Mesenchymal stem cell (in vitro differentiated cells and primary cell): ENCODE data around the gene TMC2.

ENCODE experiments used
- DNase-seq: peaks from one replicate; pipeline ENCODE4 v3.0.0-alpha.2; 2013
- H2AFZ ChIP-seq: one replicate; pipeline ENCODE4 v1.6.1; 2013; ENCODE audit warnings: low read depth, mild to moderate bottlenecking, control low read depth, inconsistent platforms, low read length, moderate library complexity
- H2AK5ac ChIP-seq: 2 replicates; pipeline ENCODE4 v1.6.1; 2013; ENCODE audit warnings: low read length, moderate library complexity, mild to moderate bottlenecking, inconsistent platforms; ENCODE audit not compliant: severe bottlenecking
- H2BK120ac ChIP-seq: one replicate; pipeline ENCODE4 v1.6.1; 2013; ENCODE audit warnings: low read depth, mild to moderate bottlenecking, inconsistent platforms, low read length, moderate library complexity
- H2BK12ac ChIP-seq, 2 experiments: one replicate each; pipeline ENCODE4 v1.6.1; 2013; ENCODE audit warnings: inconsistent platforms in 2 of 2, low read length in 2 of 2, mild to moderate bottlenecking in 2 of 2, moderate library complexity in 2 of 2, control low read depth in 1 of 2
- H2BK15ac ChIP-seq: one replicate; pipeline ENCODE4 v1.6.1; 2013; ENCODE audit warnings: mild to moderate bottlenecking, low read depth, inconsistent platforms; ENCODE audit not compliant: poor library complexity, severe bottlenecking
- H2BK5ac ChIP-seq: 2 replicates; pipeline ENCODE4 v1.6.1; 2013; ENCODE audit warnings: low read depth, mild to moderate bottlenecking, low read length, control low read depth, inconsistent platforms; ENCODE audit not compliant: poor library complexity, severe bottlenecking
- H3K14ac ChIP-seq, 2 experiments: one replicate each; pipeline ENCODE4 v1.6.1; 2013; ENCODE audit warnings: inconsistent platforms in 2 of 2, low read length in 2 of 2, control low read depth in 1 of 2, mild to moderate bottlenecking in 1 of 2, moderate library complexity in 1 of 2
- H3K18ac ChIP-seq, 2 experiments: one replicate each; pipeline ENCODE4 v1.6.1; 2013; ENCODE audit warnings: inconsistent platforms in 2 of 2, low read length in 2 of 2, control low read depth in 1 of 2, low read depth in 1 of 2, mild to moderate bottlenecking in 1 of 2
- H3K23ac ChIP-seq, 2 experiments: one replicate each; pipeline ENCODE4 v1.6.1; 2013; ENCODE audit warnings: inconsistent platforms in 2 of 2, low read length in 2 of 2, mild to moderate bottlenecking in 2 of 2, moderate library complexity in 2 of 2, control low read depth in 1 of 2
- H3K27ac ChIP-seq: 2 replicates; pipeline ENCODE4 v1.5.1; 2013; ENCODE audit warnings: mild to moderate bottlenecking, moderate library complexity, low read length, control low read depth, inconsistent platforms; ENCODE audit not compliant: poor library complexity, severe bottlenecking
- H3K27me3 ChIP-seq, 2 experiments: 2 replicates each; pipeline versions ENCODE4 v1.6.1 to v1.7.0; 2013; ENCODE audit warnings: low read length in 2 of 2, mild to moderate bottlenecking in 2 of 2, moderate library complexity in 2 of 2, control low read depth in 1 of 2, inconsistent platforms in 1 of 2; ENCODE audit not compliant: control insufficient read depth in 1 of 2, insufficient read depth in 1 of 2
- H3K36me3 ChIP-seq, 2 experiments: 2 replicates each; pipeline versions ENCODE4 v1.6.1 to v1.7.0; 2013; ENCODE audit warnings: low read length in 2 of 2, control low read depth in 1 of 2, inconsistent platforms in 1 of 2, low read depth in 1 of 2, mild to moderate bottlenecking in 1 of 2; ENCODE audit not compliant: insufficient read depth in 2 of 2, control insufficient read depth in 1 of 2
- H3K4ac ChIP-seq, 2 experiments: one replicate each; pipeline ENCODE4 v1.6.1; 2013; ENCODE audit warnings: inconsistent platforms in 2 of 2, low read length in 2 of 2, mild to moderate bottlenecking in 2 of 2, moderate library complexity in 2 of 2, control low read depth in 1 of 2, low read depth in 1 of 2
- H3K4me1 ChIP-seq: 2 replicates; pipeline ENCODE4 v1.6.1; 2013; ENCODE audit warnings: low read depth, low read length, control low read depth; ENCODE audit not compliant: control insufficient read depth, insufficient read depth
- H3K4me2 ChIP-seq: 2 replicates; pipeline ENCODE4 v1.6.1; 2013; ENCODE audit warnings: low read length, mild to moderate bottlenecking, inconsistent platforms; ENCODE audit not compliant: poor library complexity, severe bottlenecking
- H3K4me3 ChIP-seq, 2 experiments: 2 replicates each; pipeline versions ENCODE4 v1.5.1 to v1.7.0; 2013; ENCODE audit warnings: low read length in 2 of 2, mild to moderate bottlenecking in 2 of 2, control low read depth in 1 of 2, low read depth in 1 of 2; ENCODE audit not compliant: insufficient read depth in 1 of 2
- H3K79me1 ChIP-seq: replicated peaks from 2 replicates; pipeline ENCODE4 v1.6.1; 2013; ENCODE audit warnings: mild to moderate bottlenecking, control low read depth, low read length, inconsistent platforms; ENCODE audit not compliant: poor library complexity, severe bottlenecking
- H3K9ac ChIP-seq: 2 replicates; pipeline ENCODE4 v1.7.0; 2013; ENCODE audit warnings: mild to moderate bottlenecking, low read length, moderate library complexity
- H3K9me3 ChIP-seq: 2 replicates; pipeline ENCODE4 v1.7.0; 2013; ENCODE audit warnings: mild to moderate bottlenecking, low read length; ENCODE audit not compliant: control insufficient read depth
- H4K8ac ChIP-seq: one replicate; pipeline ENCODE4 v1.6.1; 2013; ENCODE audit warnings: inconsistent platforms, mild to moderate bottlenecking, low read length, moderate library complexity
- H4K91ac ChIP-seq: one replicate; pipeline ENCODE4 v1.6.1; 2013; ENCODE audit warnings: mild to moderate bottlenecking, low read length, inconsistent platforms
- WGBS: methylation state at CpG from one replicate; pipeline ENCODE4 v1.1.7; 2013; ENCODE audit warnings: mixed read lengths; 5-methylcytosine and 5-hydroxymethylcytosine counted together

The TMC2 gene

GRCh38 chr20:2612073-2612472 is 75.7 kb downstream of the TMC2 start:
- Histone ChIP-seq H2AK5ac (no peak overlapping the region), H2AFZ (no peak overlapping the region), H4K91ac (no peak overlapping the region), H3K4ac (no peak overlapping the region), H2BK12ac (no peak overlapping the region), H2BK120ac (no peak overlapping the region), H3K79me1 (no peaks in the 10 kb centered on the region), H3K27me3 (peaks cover 25 to 32% of the 10 kb centered on the region in 2 experiments), H3K14ac (no peak overlapping the region), H3K4me1 (peaks cover 4% of the 10 kb centered on the region), H4K8ac (no peak overlapping the region), H3K9ac (no peak overlapping the region), H2BK5ac (no peak overlapping the region), H3K18ac (no peak overlapping the region), H3K4me2 (no peak overlapping the region), H3K36me3 (no peaks in the 10 kb centered on the region), H3K23ac (no peak overlapping the region), H3K4me3 (no peak overlapping the region), H3K27ac (no peak overlapping the region), H3K9me3 (peaks cover 35% of the 10 kb centered on the region), H2BK15ac (no peak overlapping the region)
- no peak for DNase-seq
- WGBS: 86% methylated on average over 3 of the region's 3 CpGs

- H4K8ac ChIP-seq: no peak overlapping the region
- H3K4me2 ChIP-seq: no peak overlapping the region
- no peak overlapping the region for H3K14ac ChIP-seq
- H3K23ac ChIP-seq: no peak overlapping the region
- peaks cover 2% of the 10 kb centered on the region for H3K4me1 ChIP-seq
- no peak overlapping the region for H3K4ac ChIP-seq
- peaks cover 22 to 33% of the 10 kb centered on the region in 2 experiments for H3K27me3 ChIP-seq
- H2BK12ac ChIP-seq: no peak overlapping the region
- H3K18ac ChIP-seq: no peak overlapping the region
- no peaks in the 10 kb centered on the region for H3K79me1 ChIP-seq
- no peak overlapping the region for H2BK15ac ChIP-seq
- no peak overlapping the region for H3K27ac ChIP-seq
- peaks cover 37% of the 10 kb centered on the region for H3K9me3 ChIP-seq
- no peak overlapping the region for H2BK5ac ChIP-seq
- DNase-seq: no peak
- no peak overlapping the region for H2BK120ac ChIP-seq
- H3K36me3 ChIP-seq: no peaks in the 10 kb centered on the region
- H2AFZ ChIP-seq: no peak overlapping the region
- no peak overlapping the region for H2AK5ac ChIP-seq
- 61% methylated on average over 9 of the region's 9 CpGs for WGBS
- H4K91ac ChIP-seq: no peak overlapping the region
- no peak overlapping the region for H3K4me3 ChIP-seq
- H3K9ac ChIP-seq: no peak overlapping the region
Measured at GRCh38 chr20:2616634-2617033, 80.3 kb downstream of the TMC2 start.

GRCh38 chr20:2617099-2617714 is 80.8 kb downstream of the TMC2 start:
- Histone ChIP-seq H3K4me3 (no peak overlapping the region), H3K23ac (no peak overlapping the region), H4K91ac (no peak overlapping the region), H3K36me3 (no peaks in the 10 kb centered on the region), H3K9me3 (peaks cover 37% of the 10 kb centered on the region), H3K14ac (peak overlapping the region in 1 of 2 experiments; percentile 87), H2BK5ac (no peak overlapping the region), H2BK120ac (no peak overlapping the region), H3K4me2 (no peak overlapping the region), H3K18ac (no peak overlapping the region), H3K79me1 (no peaks in the 10 kb centered on the region), H4K8ac (no peak overlapping the region), H2AK5ac (no peak overlapping the region), H2BK12ac (no peak overlapping the region), H3K4ac (no peak overlapping the region), H2BK15ac (no peak overlapping the region), H3K4me1 (peaks cover 2% of the 10 kb centered on the region), H3K27ac (no peak overlapping the region), H3K9ac (no peak overlapping the region), H2AFZ (no peak overlapping the region), H3K27me3 (peaks cover 18 to 30% of the 10 kb centered on the region in 2 experiments)
- no peak for DNase-seq
- WGBS: 81% methylated on average over 13 of the region's 16 CpGs

GRCh38 chr20:2618815-2619214 is 82.4 kb downstream of the TMC2 start:
- H2BK120ac ChIP-seq: no peak overlapping the region
- peaks cover 31% of the 10 kb centered on the region for H3K9me3 ChIP-seq
- no peak overlapping the region for H3K4me3 ChIP-seq
- 72% methylated on average over 6 of the region's 6 CpGs for WGBS
- H3K4me1 ChIP-seq: no peaks in the 10 kb centered on the region
- no peak overlapping the region for H3K14ac ChIP-seq
- no peak overlapping the region for H3K27ac ChIP-seq
- H2BK5ac ChIP-seq: no peak overlapping the region
- no peak overlapping the region for H3K18ac ChIP-seq
- no peaks in the 10 kb centered on the region for H3K36me3 ChIP-seq
- H2AK5ac ChIP-seq: no peak overlapping the region
- no peak overlapping the region for H3K23ac ChIP-seq
- H3K79me1 ChIP-seq: no peaks in the 10 kb centered on the region
- no peak overlapping the region for H2AFZ ChIP-seq
- no peak overlapping the region for H2BK12ac ChIP-seq
- peaks cover 8 to 16% of the 10 kb centered on the region in 2 experiments for H3K27me3 ChIP-seq
- no peak overlapping the region for H3K9ac ChIP-seq
- no peak overlapping the region for H3K4me2 ChIP-seq
- H4K91ac ChIP-seq: no peak overlapping the region
- no peak for DNase-seq
- no peak overlapping the region for H4K8ac ChIP-seq
- no peak overlapping the region for H2BK15ac ChIP-seq
- H3K4ac ChIP-seq: no peak overlapping the region
